SK-N-SH (cell line): ENCODE measurements around the gene AHR.

Experiments used
- JUND ChIP-seq: IDR thresholded peaks from 2 replicates; pipeline ENCODE4 v1.4.0; 2012
- POLR2AphosphoS5 ChIP-seq: IDR thresholded peaks from 2 replicates; pipeline ENCODE4 v1.6.1; 2012; ENCODE audit warnings: low read depth, low read length
- ZBTB33 ChIP-seq: IDR thresholded peaks from 2 replicates; pipeline ENCODE4 v1.4.0; 2012; ENCODE audit warnings: low read depth, borderline replicate concordance

DNA sequence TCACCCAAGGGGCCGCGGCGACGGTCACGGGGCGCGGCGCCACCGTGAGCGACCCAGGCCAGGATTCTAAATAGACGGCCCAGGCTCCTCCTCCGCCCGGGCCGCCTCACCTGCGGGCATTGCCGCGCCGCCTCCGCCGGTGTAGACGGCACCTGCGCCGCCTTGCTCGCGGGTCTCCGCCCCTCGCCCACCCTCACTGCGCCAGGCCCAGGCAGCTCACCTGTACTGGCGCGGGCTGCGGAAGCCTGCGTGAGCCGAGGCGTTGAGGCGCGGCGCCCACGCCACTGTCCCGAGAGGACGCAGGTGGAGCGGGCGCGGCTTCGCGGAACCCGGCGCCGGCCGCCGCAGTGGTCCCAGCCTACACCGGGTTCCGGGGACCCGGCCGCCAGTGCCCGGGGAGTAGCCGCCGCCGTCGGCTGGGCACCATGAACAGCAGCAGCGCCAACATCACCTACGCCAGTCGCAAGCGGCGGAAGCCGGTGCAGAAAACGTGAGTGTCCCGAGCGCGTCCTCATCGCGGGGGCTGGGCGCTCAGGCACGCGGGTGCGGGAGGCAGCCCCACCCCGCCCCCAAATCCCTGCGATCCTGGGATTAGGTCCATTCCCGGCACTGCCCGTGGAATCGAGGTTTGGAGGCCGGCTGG lies 509 bp downstream of the AHR start:
- TF ChIP-seq POLR2AphosphoS5 (no peak), ZBTB33 (no peak), JUND (no peak)
